Activated naive CD4-positive, alpha-beta T cell treated with Interleukin-2 at 50 U/mL for 16 hours (primary cell): Measurements from ENCODE around the gene ME3.

ENCODE experiments used
- DNase-seq: peaks from one replicate; pipeline ENCODE4 v3.0.0-alpha.2; 2020

Gene ME3

GRCh38 chr11:86510097-86510496 lies 162.3 kb downstream of the ME3 start:
- no peak for DNase-seq

- DNase-seq: no peak
These were observed 162.8 kb downstream of the ME3 start for GRCh38 chr11:86509588-86509974.

GRCh38 chr11:86508604-86509587 lies 163.5 kb downstream of the ME3 start:
- no peak for DNase-seq

GRCh38 chr11:86507249-86507845 lies 165.1 kb downstream of the ME3 start:
- DNase-seq: no peak

- no peak for DNase-seq
These were observed 166.2 kb downstream of the ME3 start for GRCh38 chr11:86506235-86506634.

- no peak for DNase-seq
These were observed 169.3 kb downstream of the ME3 start for GRCh38 chr11:86503131-86503530.

- no peak for DNase-seq
These were observed 170.2 kb downstream of the ME3 start for GRCh38 chr11:86502137-86502642.

GRCh38 chr11:86500500-86501140 lies 171.8 kb downstream of the ME3 start:
- DNase-seq: no peak

- no peak for DNase-seq
These were observed 172.7 kb downstream of the ME3 start for GRCh38 chr11:86499723-86500129.

GRCh38 chr11:86497836-86498235 lies 174.6 kb downstream of the ME3 start:
- DNase-seq: no peak

GRCh38 chr11:86497310-86497709 lies 175.1 kb downstream of the ME3 start:
- no peak for DNase-seq

- DNase-seq: no peak
These were observed 177.1 kb downstream of the ME3 start for GRCh38 chr11:86495351-86495750.

- no peak for DNase-seq
These were observed 179.9 kb downstream of the ME3 start for GRCh38 chr11:86492370-86493010.

- no peak for DNase-seq
These were observed 181.4 kb downstream of the ME3 start for GRCh38 chr11:86491027-86491426.

- DNase-seq: no peak
These were observed 181.8 kb downstream of the ME3 start for GRCh38 chr11:86490582-86490981.

GRCh38 chr11:86489442-86489841 lies 183.0 kb downstream of the ME3 start:
- no peak for DNase-seq

GRCh38 chr11:86488553-86488952 lies 183.9 kb downstream of the ME3 start:
- DNase-seq: no peak

- no peak for DNase-seq
These were observed 184.7 kb downstream of the ME3 start for GRCh38 chr11:86487671-86488070.

GRCh38 chr11:86486261-86487030 lies 186.0 kb downstream of the ME3 start:
- no peak for DNase-seq

- no peak for DNase-seq
These were observed 187.6 kb downstream of the ME3 start for GRCh38 chr11:86484795-86485166.

GRCh38 chr11:86483940-86484794 lies 188.2 kb downstream of the ME3 start:
- DNase-seq: no peak
